Astrocyte (in vitro differentiated cells and primary cell): ENCODE data around the gene CRTC1. TPM values are rescaled to one million over a fixed set of nuclear protein-coding genes. Genes with fewer than 3 reads are reported as not detected.

Experiments
- DNase-seq: peaks from one replicate; pipeline ENCODE4 v3.0.0-alpha.2; 2010; ENCODE audit warnings: low read depth
- FAIRE-seq: peaks from 2 replicates; lab custom pipeline; 2011; peaks lifted over from hg19 to GRCh38; lab: Jason Lieb, UNC
- H2AFZ ChIP-seq: 2 replicates; pipeline ENCODE4 v1.6.0; 2012; ENCODE audit warnings: low read depth, low read length, inconsistent platforms
- H3K27ac ChIP-seq: 2 replicates; pipeline ENCODE4 v1.5.1; 2011; ENCODE audit warnings: low read depth, low read length, inconsistent platforms
- H3K27me3 ChIP-seq: 2 replicates; pipeline ENCODE4 v1.6.0; 2011; ENCODE audit warnings: low read length, inconsistent platforms; ENCODE audit not compliant: insufficient read depth
- H3K36me3 ChIP-seq: 2 replicates; pipeline ENCODE4 v1.5.1; 2011; ENCODE audit warnings: low read length, inconsistent platforms; ENCODE audit not compliant: insufficient read depth
- H3K4me1 ChIP-seq: 2 replicates; pipeline ENCODE4 v1.5.1; 2011; ENCODE audit warnings: low read length, inconsistent platforms; ENCODE audit not compliant: insufficient read depth
- H3K4me2 ChIP-seq: 2 replicates; pipeline ENCODE4 v1.6.0; 2012; ENCODE audit warnings: low read length, inconsistent platforms
- H3K4me3 ChIP-seq: 2 replicates; pipeline ENCODE4 v1.5.1; 2011; ENCODE audit warnings: low read depth, mild to moderate bottlenecking, low read length, inconsistent platforms; ENCODE audit not compliant: insufficient read depth
- H3K79me2 ChIP-seq: 2 replicates; pipeline ENCODE4 v1.6.0; 2012; ENCODE audit warnings: mild to moderate bottlenecking, low read length, inconsistent platforms; ENCODE audit not compliant: insufficient read depth
- H3K9ac ChIP-seq: 2 replicates; pipeline ENCODE4 v1.6.0; 2012; ENCODE audit warnings: mild to moderate bottlenecking, low read length, inconsistent platforms
- H3K9me3 ChIP-seq: 2 replicates; pipeline ENCODE4 v1.5.1; 2012; ENCODE audit warnings: low read depth, mild to moderate bottlenecking, low read length, inconsistent platforms; ENCODE audit not compliant: insufficient read depth
- H4K20me1 ChIP-seq: 2 replicates; pipeline ENCODE4 v1.6.0; 2012; ENCODE audit warnings: low read length, inconsistent platforms; ENCODE audit not compliant: insufficient read depth
- H3K27ac Mint-ChIP-seq: one replicate; pipeline ENCODE4 v1.8.0; 2021; ENCODE audit warnings: mild to moderate bottlenecking, mixed read lengths; ENCODE audit not compliant: unreplicated experiment
- H3K27me3 Mint-ChIP-seq: one replicate; pipeline ENCODE4 v1.8.0; 2021; ENCODE audit warnings: low read depth, mixed read lengths; ENCODE audit not compliant: unreplicated experiment
- H3K36me3 Mint-ChIP-seq: one replicate; pipeline ENCODE4 v1.8.0; 2021; ENCODE audit warnings: low read depth, mixed read lengths; ENCODE audit not compliant: unreplicated experiment
- H3K4me1 Mint-ChIP-seq: one replicate; pipeline ENCODE4 v1.8.0; 2021; ENCODE audit warnings: low read depth, mixed read lengths; ENCODE audit not compliant: unreplicated experiment
- H3K4me3 Mint-ChIP-seq: one replicate; pipeline ENCODE4 v1.8.0; 2021; ENCODE audit warnings: mild to moderate bottlenecking, moderate library complexity, mixed read lengths; ENCODE audit not compliant: unreplicated experiment
- H3K9me3 Mint-ChIP-seq: one replicate; pipeline ENCODE4 v1.8.0; 2021; ENCODE audit warnings: mild to moderate bottlenecking, mixed read lengths; ENCODE audit not compliant: unreplicated experiment
- EZH2 ChIP-seq: IDR thresholded peaks from 2 replicates; pipeline ENCODE4 v1.6.1; 2012; ENCODE audit warnings: mild to moderate bottlenecking, low read length, inconsistent platforms; ENCODE audit not compliant: insufficient read depth
- total RNA-seq: library from RNA; stranded (reverse); gene quantifications from 2 replicates; pipeline ENCODE4 v1.2.1, GENCODE V29; 2021
- TF ChIP-seq, protein P1 (sequence below): IDR thresholded peaks from 2 replicates; pipeline ENCODE4 v1.5.1; 2011; ENCODE audit warnings: low read depth, mild to moderate bottlenecking, inconsistent platforms, low read length, moderate library complexity; ENCODE audit not compliant: insufficient read depth

Gene CRTC1
- total RNA-seq, 1 donor from 2014 or later: 8.4 TPM

DNA sequence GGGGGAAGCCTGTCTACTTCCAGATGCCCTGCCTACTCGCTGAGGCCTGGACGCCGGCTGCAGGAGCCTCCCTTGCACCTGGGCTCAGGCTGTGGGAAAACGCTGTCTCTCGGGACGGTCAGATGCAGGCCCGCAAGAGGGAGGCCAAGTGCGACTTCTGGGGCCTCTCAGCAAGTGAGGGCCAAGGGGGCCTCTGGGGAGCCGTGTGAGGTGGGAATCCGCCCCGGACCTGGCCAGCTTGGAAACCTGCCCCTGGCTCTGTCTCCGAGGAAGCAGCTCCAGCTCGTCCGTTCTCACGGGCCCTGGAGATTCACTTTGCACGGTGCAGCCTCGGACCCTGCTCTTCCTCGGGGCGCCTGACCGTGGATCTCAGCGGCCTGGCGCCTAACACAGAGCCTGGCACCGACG, 11.4 kb upstream of the CRTC1 start:
- no peaks in the 10 kb centered on the region for H3K79me2 ChIP-seq
- no peak for TF ChIP-seq EZH2
- TF ChIP-seq, protein P1, sequence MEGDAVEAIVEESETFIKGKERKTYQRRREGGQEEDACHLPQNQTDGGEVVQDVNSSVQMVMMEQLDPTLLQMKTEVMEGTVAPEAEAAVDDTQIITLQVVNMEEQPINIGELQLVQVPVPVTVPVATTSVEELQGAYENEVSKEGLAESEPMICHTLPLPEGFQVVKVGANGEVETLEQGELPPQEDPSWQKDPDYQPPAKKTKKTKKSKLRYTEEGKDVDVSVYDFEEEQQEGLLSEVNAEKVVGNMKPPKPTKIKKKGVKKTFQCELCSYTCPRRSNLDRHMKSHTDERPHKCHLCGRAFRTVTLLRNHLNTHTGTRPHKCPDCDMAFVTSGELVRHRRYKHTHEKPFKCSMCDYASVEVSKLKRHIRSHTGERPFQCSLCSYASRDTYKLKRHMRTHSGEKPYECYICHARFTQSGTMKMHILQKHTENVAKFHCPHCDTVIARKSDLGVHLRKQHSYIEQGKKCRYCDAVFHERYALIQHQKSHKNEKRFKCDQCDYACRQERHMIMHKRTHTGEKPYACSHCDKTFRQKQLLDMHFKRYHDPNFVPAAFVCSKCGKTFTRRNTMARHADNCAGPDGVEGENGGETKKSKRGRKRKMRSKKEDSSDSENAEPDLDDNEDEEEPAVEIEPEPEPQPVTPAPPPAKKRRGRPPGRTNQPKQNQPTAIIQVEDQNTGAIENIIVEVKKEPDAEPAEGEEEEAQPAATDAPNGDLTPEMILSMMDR: no peak
- no peaks in the 10 kb centered on the region for H3K27me3 ChIP-seq
- no peaks in the 10 kb centered on the region for H3K36me3 ChIP-seq
- peaks cover 9% of the 10 kb centered on the region for H3K4me1 ChIP-seq
- peaks cover 14% of the 10 kb centered on the region for H3K4me1 Mint-ChIP-seq
- H3K27me3 Mint-ChIP-seq: peaks cover 3% of the 10 kb centered on the region
- H3K4me2 ChIP-seq: no peak overlapping the region
- peaks cover 4% of the 10 kb centered on the region for H3K36me3 Mint-ChIP-seq
- no peak overlapping the region for H3K9ac ChIP-seq
- H3K4me3 ChIP-seq: no peak overlapping the region
- no peak overlapping the region for H3K27ac ChIP-seq
- no peak overlapping the region for H2AFZ ChIP-seq
- no peaks in the 10 kb centered on the region for H4K20me1 ChIP-seq
- FAIRE-seq (no peak), DNase-seq (no peak)
- no peak overlapping the region for H3K27ac Mint-ChIP-seq
- no peaks in the 10 kb centered on the region for H3K9me3 ChIP-seq
- H3K4me3 Mint-ChIP-seq: no peak overlapping the region
- no peaks in the 10 kb centered on the region for H3K9me3 Mint-ChIP-seq

DNA sequence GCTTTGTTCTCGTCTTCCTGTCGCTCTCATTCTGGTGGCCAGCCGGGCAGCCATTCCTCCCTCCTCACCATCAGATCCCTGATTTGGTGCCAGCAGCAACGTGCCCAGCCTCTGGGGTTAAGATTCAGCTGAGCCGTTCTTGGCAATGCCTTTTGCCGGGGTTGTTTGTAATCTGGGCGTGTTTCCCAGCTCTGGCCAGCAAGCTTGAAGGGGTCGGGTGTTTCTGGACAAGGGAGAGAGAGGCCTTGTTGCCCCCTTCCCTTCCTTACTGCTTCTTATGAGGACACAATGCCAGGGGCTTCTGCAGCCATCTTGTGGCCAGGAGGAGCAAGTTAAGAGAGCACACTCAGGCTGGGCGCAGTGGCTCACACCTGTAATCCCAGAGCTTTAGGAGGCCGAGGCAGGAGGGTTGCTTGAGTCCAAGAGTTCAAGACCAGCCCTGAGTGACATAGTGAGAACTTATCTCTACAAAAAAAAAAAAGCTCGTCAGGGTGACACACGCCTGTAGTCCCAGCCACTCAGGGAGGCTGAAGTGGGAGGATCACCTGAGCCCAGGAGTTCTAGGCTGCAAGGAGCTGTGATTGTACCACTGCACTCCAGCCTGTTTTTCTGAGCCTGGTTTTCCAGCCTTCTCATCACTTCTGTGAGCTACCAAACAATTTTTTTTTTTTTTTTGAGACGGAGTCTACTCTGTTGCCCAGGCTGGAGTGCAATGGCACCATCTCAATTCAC, 10.7 kb upstream of the CRTC1 start:
- Histone ChIP-seq H3K79me2 (no peaks in the 10 kb centered on the region), H3K9me3 (no peaks in the 10 kb centered on the region), H3K4me3 (no peak overlapping the region), H3K4me1 (peaks cover 15% of the 10 kb centered on the region), H2AFZ (peak overlapping the region; percentile 30), H3K4me2 (no peak overlapping the region), H3K9ac (no peak overlapping the region), H4K20me1 (no peaks in the 10 kb centered on the region), H3K27ac (no peak overlapping the region), H3K27me3 (no peaks in the 10 kb centered on the region), H3K36me3 (no peaks in the 10 kb centered on the region)
- H3K4me3 Mint-ChIP-seq: no peak overlapping the region
- no peak for FAIRE-seq
- TF ChIP-seq EZH2: no peak
- TF ChIP-seq, protein P1: no peak
- H3K4me1 Mint-ChIP-seq: peaks cover 18% of the 10 kb centered on the region
- H3K27ac Mint-ChIP-seq: no peak overlapping the region
- peak; percentile 35 for DNase-seq
- no peaks in the 10 kb centered on the region for H3K36me3 Mint-ChIP-seq
- no peaks in the 10 kb centered on the region for H3K9me3 Mint-ChIP-seq
- peaks cover 3% of the 10 kb centered on the region for H3K27me3 Mint-ChIP-seq

DNA sequence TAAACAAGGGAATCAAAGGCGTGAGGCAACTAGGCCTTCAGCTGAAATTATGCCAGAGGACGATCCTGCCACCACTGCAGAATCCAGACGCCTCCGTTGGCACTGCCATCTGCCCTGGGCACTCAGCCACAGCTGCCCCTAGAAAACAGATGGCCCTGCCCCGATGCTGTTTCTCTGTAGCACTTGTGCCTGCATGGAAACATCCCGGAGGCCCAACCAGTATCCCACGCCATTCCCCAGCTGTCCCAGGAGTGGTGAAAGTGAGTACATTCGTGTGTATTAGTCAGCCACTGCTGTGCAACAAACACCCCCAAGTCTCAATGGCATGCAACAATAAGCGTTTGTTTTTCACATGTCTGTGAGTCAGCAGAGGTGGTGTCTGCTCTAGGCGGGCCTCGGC, 8.9 kb upstream of the CRTC1 start:
- Histone ChIP-seq H3K4me2 (no peak overlapping the region), H2AFZ (no peak overlapping the region), H3K79me2 (no peaks in the 10 kb centered on the region), H3K4me3 (no peak overlapping the region), H4K20me1 (no peaks in the 10 kb centered on the region), H3K4me1 (peaks cover 20% of the 10 kb centered on the region), H3K27me3 (no peaks in the 10 kb centered on the region), H3K9ac (no peak overlapping the region), H3K36me3 (no peaks in the 10 kb centered on the region), H3K9me3 (no peaks in the 10 kb centered on the region), H3K27ac (no peak overlapping the region)
- H3K27ac Mint-ChIP-seq: no peak overlapping the region
- H3K9me3 Mint-ChIP-seq: no peaks in the 10 kb centered on the region
- no peaks in the 10 kb centered on the region for H3K36me3 Mint-ChIP-seq
- H3K4me3 Mint-ChIP-seq: no peak overlapping the region
- DNase-seq (peak; percentile 27), FAIRE-seq (no peak)
- H3K4me1 Mint-ChIP-seq: peaks cover 21% of the 10 kb centered on the region
- TF ChIP-seq, protein P1: no peak
- no peak for TF ChIP-seq EZH2
- peaks cover 3% of the 10 kb centered on the region for H3K27me3 Mint-ChIP-seq
